ENCODE data around the gene CXCR4.
A peak's percentile ranks its signal among the peaks of the same experiment; 100 is the strongest.
"Not testable (repeated sequence)": the region's sequence is repeated elsewhere in the genome, so short reads cannot be mapped to it uniquely, and the experiment has no call there.

Gene CXCR4

DNA sequence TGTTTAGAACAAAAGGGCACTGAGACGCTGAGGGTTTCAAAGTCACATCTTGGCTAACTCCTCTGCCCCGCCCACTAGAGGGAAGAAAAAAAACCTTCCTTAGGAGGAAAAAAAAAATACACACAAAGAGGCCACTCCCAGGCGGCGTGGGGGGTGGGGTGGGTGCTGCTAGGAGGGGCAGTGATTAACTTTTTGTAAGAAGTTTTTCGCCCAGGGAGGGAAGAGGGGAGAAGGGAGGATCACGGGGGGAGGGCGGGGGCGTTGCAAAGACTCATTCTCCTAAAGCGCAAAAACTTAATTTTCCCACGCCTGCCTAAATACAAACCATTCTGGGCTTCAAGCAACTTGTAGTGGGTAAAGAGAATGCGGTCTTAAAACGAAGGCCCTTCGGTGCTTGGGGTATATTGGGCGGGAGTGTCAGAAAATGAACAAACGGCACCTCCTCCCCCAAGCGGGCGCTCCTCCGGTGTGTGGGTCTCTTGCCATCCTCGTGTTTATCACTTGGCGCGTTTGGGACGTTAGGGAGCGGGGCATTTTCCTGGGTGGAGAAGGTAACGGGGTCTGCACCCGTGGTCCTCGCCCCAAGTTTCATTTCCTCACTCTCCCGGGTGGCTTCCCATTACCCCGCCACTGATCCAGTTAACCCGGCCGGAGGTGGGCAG, 1.7 kb downstream of the CXCR4 start:
- no peak for FAIRE-seq
- no peak for DNase-seq (ENCODE audit: insufficient read length, low spot score)

DNA sequence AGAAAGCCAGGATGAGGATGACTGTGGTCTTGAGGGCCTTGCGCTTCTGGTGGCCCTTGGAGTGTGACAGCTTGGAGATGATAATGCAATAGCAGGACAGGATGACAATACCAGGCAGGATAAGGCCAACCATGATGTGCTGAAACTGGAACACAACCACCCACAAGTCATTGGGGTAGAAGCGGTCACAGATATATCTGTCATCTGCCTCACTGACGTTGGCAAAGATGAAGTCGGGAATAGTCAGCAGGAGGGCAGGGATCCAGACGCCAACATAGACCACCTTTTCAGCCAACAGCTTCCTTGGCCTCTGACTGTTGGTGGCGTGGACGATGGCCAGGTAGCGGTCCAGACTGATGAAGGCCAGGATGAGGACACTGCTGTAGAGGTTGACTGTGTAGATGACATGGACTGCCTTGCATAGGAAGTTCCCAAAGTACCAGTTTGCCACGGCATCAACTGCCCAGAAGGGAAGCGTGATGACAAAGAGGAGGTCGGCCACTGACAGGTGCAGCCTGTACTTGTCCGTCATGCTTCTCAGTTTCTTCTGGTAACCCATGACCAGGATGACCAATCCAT, 2.7 kb downstream of the CXCR4 start:
- no peak for FAIRE-seq
- DNase-seq (ENCODE audit: insufficient read length, low spot score), result no peak

DNA sequence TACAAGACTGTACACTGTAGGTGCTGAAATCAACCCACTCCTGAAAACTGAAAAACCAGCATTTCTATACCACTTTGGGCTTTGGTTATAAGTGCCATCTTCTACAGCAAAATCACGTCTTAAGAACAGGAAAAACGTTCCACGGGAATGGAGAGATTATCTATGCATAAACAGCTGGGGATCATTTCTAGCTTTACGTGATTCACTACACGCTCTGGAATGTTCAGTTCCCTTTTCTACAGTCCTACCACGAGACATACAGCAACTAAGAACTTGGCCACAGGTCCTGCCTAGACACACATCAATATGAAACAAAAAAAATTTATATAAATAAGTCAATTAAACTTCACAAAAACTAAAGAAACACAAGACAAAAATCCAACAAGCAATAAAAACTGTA, 3.6 kb downstream of the CXCR4 start:
- DNase-seq (ENCODE audit: insufficient read length, low spot score) (no peak), FAIRE-seq (no peak)

DNA sequence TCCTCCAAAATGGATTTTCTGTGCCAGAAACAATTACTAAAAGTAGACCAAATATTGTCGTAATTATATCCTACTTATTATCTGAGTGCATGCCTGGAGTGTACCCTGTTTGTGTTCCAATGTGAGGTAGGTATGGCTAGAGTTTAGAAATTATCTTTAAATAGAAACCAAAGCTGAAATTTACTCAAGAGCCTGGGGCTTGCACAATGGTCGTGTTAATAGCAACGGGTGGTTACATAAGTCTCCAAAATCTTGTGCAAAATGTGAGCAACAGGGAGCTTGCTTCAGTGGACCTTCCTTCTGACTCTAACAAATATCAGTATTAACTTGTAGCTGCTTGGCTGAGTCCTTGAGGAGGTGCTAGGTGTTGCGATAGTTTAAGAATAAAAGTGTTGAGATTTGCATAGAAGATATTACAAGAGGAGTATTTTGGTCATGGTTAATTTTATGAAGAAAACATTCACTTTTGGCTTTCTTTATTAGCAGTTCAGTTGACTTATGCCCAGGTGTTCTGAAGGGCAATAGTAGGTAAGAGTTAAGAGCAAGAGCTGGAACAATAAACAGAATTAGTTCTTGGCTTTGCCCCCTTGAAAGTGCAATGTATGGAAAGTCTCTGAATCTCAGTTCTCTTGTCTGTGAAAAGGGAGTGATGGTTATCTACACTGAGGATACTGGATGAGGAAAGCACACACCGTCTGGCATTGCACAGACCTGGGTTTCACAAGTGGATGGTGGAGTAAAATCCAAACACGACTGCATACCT, 4.6 kb downstream of the CXCR4 start:
- DNase-seq (ENCODE audit: insufficient read length, low spot score), result no peak
- FAIRE-seq, result no peak

DNA sequence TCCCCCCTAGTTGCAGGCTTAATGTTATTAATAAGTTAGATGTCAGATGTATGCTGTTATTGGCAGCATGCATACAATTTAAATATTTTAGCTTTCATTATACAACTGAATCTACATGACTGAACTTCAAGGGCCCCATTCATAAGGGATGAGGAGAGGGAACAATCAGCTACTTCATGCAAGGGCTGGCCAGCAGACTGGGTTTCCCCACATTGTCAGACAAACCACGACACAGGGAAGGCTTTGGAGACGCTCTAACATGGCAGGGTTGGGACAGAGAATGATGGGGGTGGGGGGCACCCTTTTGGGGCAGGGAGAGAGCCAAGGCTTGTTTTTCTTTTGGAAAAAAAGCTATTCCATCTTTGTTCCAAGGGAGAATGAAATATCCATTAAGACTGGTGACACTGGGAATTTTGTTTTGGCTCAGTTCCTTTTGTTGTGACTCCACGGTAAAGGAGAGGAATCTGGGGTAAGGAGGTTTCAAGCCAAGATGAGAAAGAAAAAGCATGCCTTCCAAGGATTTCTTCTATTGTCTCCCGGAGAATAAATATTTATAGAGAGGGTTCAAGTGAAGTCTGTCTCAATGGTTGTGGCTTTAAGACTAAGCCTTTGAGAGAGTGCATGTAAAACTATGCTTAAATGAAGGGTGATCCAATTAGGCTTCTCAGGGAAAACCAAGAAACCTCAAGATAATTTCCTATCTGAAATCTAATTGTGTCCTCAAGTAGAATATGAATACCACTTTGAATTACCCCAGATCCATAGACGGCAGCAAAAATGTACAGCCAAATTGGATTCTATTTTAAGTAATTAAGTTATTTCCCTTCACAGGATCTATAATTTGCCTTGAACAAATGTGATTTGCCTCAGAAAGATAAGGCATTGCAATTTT, 5.4 kb downstream of the CXCR4 start:
- no peak for DNase-seq (ENCODE audit: insufficient read length, low spot score)
- FAIRE-seq, result no peak

DNA sequence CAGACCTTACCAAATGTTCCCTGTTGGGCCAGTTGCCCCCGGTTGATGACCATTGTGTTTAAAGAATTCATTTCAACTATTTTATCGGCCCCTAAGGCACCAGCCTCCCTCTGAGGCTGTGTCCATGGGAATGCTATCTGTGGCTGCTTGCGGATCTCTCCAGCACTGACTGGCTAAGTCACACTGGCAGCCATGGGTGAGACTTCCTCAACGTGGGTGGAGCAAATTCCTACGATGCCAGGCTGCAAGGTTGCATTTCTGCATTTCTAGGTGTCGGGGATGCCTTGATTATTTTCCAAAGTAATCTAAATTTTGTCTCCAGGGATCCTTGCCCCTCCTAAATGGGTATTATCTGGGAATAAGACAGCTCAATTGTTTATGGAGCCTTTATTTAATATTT, 6.2 kb downstream of the CXCR4 start:
- FAIRE-seq (no peak), DNase-seq (ENCODE audit: insufficient read length, low spot score) (no peak)

DNA sequence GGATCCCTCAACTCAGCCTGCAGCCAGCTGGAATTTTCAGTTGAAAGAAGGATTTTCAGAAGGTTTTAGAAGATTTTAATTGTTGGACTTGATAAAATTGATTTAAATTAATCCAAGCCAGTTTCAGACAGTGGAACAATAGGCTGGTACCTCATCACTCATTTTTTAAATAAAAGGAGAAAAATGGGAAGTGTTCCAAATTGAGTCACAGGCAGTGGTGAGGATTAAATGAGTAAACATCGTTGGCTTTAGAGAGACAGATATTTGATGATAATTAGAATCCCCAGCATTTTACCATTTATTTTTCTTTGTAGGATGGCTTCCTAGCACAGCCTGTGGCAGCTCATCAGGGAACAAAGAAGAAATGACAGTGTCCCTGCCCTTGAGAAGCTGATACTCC, 7.4 kb downstream of the CXCR4 start:
- DNase-seq (ENCODE audit: insufficient read length, low spot score), result no peak
- no peak for FAIRE-seq

DNA sequence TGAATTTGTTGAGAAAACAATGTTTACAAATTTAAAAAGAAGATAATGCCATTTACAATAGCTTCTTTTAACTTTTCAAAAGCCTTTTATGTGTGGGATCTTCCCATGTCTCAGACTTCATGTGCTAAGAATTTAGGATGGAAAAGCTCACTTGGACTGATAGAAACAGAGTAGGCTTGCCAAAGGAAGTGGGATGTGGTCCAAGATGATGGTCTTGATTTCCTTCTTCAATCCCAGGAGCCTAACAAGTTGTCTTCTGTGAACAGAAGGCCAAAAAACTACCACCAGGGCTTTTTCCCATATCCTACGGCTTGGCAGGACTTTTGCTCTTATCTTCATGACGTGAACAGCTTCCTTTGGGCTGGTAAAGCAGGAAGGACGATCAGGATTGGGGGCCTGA, 9.5 kb downstream of the CXCR4 start:
- FAIRE-seq, result no peak

DNA sequence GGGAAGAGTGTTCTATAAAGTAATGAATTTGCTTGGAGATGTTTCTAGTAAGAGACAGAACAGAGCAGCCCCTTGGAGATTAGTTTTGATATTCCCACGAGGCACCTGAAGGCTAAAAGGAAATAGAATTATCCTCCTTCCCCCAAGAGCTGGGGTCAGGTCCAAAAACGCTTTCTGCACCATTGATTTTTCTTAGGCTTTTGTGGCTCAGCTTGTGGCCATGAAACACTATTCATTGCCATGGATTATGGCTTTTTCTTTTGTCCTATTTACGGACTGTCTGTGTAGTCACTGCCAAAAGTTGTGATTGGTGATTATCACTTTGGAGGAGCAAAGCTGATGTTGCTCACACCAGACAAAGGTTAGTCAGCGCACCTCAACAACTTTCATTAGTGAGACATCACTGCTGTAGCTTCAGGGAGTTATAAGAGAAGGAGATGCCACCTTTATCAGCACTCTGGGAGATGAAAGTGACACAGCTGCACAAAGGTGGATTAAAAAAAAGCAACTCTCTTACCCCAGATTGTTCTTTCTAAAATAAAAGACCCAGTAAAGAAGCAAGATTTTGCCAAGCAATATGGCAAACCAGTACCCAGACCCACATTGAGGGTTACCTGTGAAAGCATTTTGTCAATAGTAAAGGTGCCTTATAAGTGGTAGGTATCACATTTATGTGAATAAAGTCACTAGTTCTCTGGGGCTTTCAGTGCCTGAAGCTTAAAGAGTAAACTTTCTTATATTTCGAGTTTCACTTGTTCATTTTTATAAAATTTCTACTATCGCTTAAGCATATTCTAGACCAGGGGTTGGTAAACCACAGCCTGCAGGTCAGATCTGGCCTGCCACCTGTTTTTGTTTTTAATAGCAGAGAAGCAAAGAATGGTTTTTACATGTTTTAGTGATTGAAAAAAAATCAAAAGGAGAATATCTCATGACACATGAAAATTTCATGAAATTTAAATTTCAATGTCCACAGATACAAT, 10.6 kb downstream of the CXCR4 start:
- FAIRE-seq (no peak), DNase-seq (ENCODE audit: insufficient read length, low spot score) (no peak)

More for the DNA sequence above, 9.5 kb downstream of the CXCR4 start:
- no peak for DNase-seq (ENCODE audit: insufficient read length, low spot score)

DNA sequence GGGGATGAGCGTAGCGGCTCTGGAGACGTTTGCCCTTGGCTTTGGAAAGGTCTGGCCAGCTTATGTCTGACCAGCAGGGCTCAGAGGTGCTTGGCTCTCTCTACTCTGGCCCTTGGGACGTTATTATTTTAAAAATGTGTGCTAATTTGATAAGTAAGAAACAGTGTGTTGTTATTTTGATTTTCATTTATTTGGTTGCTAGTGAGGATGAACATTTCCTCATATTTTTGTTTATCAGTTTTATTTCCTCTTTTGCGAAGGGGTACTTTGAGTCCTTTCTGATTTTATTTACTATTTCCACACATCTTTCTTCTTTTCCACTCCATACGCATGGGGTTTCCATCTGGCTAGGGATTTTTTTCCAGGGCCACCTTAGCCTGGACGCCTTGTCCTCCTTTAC, 11.4 kb downstream of the CXCR4 start:
- FAIRE-seq (no peak), DNase-seq (ENCODE audit: insufficient read length, low spot score) (no peak)

DNA sequence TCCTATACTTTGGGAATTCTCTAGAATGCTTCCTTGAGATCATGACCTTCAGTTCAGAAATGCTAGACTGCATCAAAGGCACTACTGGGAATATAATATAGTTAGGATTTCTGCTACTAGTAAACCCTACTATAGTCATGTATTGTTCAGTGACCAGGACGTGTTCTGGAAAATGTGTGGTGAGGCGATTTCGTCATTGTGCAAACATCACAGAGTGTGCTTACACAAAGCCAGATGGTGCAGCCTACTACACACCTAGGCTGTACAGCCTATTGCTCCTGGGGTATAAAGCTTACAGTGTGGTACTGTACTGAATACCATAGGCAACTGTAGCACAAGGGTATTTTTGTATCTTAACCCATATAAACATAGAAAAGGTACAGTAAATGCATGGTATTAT, 13.0 kb downstream of the CXCR4 start:
- no peak for DNase-seq (ENCODE audit: insufficient read length, low spot score)
- FAIRE-seq, result peak; percentile 4

DNA sequence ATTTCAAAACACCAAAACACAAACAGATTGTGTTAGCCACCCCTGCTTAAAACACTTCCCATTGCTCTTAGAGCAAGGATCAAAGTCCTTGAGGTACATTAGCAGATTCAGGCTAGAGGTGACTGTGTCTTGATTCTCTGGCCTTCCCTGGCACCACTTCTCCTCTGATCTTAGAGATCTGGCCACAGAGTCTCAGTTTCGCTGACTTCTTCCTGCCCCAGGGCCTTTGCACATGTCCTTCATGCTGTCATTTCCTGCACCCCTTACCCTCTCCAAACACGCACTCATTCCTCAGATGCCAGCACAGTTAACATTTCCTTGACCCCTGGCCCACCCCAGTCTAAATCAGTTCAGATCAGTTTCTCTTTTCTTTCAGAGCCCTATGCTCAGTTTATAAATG, 16.9 kb downstream of the CXCR4 start:
- no peak for DNase-seq (ENCODE audit: insufficient read length, low spot score)
- no peak for FAIRE-seq

DNA sequence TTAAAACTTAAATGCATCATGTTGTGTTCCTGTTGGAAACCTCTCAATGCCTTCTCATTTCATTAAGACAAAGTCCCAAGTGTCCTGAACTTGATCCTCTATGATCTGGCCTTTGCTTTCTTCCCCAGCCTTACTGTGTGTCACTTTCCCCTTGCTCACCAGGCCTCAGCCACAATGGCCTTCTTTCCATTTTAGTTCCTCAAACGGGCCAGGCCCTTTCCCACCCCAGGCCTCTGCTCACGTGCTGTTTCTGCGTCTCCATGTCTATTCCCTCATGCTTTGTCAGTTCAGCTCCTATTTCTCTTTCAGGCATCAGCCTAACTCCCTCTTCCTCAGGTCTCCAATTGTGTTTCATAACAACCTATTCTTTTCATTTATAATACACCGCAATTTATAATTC, 19.5 kb downstream of the CXCR4 start:
- DNase-seq (ENCODE audit: insufficient read length, low spot score) (no peak), FAIRE-seq (no peak)

DNA sequence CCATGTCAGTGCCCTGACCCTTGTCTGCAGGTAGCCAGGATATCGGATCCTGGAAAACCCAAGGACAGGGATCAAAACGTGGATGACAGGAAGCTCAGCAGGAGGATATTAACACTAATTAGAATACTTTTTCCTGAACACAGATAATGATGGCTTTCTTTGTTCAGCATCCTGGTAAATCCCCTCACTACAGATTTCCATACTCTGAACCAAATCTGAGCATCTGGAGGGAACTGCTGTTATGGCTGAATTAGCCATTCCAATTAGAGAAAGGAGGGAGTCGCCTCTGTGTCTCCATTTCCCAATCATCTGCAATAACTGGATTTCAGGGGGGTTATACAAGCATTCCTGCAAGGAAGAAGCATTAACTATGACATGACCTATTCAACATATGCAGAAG, 24.4 kb downstream of the CXCR4 start:
- FAIRE-seq (no peak), DNase-seq (ENCODE audit: insufficient read length, low spot score) (no peak)

DNA sequence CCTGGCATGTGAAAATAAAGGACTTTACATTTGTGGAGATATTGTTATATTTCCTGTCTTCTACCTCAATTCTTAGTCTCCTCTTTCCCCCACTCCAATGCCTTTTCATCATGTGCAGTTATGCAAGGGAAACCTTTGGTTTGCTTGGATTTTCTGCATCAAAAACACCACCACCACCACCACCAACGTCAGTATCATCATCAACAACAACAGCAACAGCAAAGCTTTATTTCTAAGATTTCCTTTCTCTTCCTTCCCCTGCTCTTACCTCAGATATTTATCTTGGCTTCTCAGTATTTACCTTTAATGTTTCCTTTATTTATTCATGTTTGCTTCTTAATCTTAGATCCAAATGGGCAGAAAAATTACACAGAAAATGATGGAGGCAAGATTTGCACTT, 26.1 kb downstream of the CXCR4 start:
- no peak for FAIRE-seq
- no peak for DNase-seq (ENCODE audit: insufficient read length, low spot score)

DNA sequence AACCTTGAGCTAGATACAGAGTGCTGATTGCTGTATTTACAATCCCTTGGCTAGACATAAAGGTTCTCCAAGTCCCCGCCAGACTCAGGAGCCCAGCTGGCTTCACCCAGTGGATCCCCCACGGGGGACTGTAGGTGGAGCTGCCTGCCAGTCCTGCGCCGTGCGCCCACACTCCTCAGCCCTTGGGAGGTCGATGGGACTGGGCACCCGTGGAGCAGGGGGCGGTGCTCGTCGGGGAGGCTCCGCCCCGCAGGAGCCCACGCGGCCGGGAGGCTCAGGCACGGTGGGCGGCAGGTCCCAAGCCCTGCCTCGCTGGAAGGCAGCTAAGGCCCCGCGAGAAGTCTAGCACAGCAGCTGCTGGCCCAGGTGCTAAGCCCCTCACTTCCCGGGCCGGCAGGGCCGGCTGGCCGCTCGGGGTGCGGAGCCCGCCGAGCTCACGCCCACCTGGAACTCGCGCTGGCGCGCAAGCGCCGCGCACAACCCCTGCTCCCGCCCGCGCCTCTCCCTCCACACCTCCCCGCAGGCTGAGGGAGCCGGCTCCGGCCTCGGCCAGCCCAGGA, 30.0 kb downstream of the CXCR4 start:
- not testable (repeated sequence) for FAIRE-seq; DNase-seq (ENCODE audit: insufficient read length, low spot score)

DNA sequence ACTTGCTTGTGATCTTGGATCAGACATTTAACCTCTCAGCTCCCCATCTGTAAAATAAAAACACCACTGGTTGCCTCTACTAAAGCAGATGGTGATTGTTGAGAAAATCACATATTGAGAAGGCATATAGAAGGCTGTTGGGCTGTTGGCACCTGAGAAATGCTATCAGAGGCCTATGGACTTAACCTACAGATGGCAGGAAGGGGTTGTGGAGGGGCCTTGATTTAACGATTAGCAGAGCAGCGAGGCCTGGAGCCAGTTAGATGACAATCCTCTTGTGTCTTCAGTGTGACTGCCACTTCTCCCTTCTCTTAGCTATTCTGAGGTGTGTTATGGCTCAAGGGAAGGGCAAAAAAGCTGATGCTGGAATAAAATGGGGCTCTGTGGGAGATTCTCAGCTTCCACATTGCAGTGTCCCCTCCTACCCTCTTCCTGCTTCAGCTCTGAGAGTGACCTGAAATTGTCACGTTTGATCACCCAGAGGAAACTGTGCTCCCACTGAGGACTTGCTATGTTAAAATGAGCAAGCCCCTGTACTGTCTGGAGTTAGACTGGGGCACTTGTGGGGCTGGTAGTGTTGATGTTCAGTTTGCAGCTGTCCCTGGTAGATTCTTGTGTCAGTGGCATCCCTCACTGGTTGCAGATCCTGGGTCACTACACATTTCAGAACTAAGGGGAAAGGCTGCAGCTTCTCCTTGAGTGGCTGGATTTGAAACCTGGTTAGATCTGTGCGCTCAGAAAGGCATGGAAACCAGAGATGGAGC, 31.5 kb downstream of the CXCR4 start:
- FAIRE-seq, result no peak

DNA sequence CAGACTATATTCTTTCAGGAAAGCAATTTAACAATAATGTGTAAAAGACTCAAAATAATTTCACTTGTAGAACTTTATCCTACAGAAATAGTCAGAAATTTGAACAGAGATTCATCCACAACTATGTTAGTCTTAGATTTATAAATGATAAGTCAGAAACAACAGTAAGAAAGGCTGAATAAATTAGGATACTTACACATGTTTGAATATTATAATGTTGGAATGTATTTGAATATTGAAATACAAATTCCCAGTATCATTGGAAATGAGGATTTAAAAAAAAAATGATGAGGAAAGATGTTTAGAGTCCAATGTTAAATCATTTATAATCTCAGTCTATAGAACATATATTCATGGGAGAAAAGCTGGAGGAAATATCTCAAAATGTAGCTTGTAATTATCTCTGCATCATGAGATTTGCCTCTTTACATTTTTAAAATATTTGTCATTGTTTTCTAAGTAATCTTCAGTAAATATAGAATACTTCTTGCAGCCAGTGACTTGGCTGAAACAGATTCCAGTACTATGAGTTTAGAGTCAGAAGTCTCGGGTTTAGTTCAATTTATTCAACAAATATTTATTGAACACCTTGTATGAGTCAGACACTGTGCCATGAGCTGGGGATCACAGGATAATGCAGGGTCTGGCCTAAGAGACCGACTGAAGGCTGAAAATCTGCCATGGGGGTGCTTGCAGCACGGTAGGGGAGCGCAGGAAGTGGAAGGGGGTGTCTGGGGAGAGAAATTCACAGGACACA, 32.3 kb downstream of the CXCR4 start:
- DNase-seq (ENCODE audit: insufficient read length, low spot score), result no peak
- no peak for FAIRE-seq

More for the DNA sequence above, 31.5 kb downstream of the CXCR4 start:
- no peak for DNase-seq (ENCODE audit: insufficient read length, low spot score)

All from HTR-8/SVneo (cell line).